ENCODE results near the gene NBL1. TPM values are rescaled to one million over a fixed set of nuclear protein-coding genes. Genes with fewer than 3 reads are reported as not detected.

Gene NBL1
- total and polyA plus RNA-seq, 9 of the 15 experiments (the other 6 are each of a cell fraction or from before 2014, with no cell fraction given), result 0.10 to 3.7 (median 1.8) TPM; not detected in 1

DNA sequence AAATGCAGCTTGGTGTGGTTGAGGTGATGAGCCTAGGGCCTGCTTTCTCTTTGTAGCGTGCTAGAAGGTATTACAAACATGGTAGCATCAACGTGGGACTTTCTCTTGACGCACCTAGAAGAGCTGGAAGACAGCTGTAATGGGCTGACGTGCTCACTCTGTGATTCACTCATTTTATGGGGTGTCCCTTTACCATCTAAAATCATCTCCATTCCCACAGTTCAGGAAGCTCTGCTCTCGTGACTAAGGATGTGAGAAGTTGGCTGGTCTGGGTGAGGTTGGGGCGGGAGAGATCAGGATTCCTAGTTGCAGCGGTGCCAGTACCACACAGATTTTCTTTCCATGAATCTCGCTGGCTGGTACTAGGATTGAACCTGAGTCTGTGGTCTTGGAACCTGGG is 24.8 kb downstream of the NBL1 start:
- Histone ChIP-seq H3K9me1 (ENCODE audit: control insufficient read depth, insufficient read depth, low read length) (no peaks in the 10 kb centered on the region), H4K20me1 (replicated peaks; ENCODE audit: control insufficient read depth, insufficient read depth, low read length) (peaks cover 5% of the 10 kb centered on the region), H3K79me2 (ENCODE audit: control insufficient read depth, insufficient read depth, low read length) (no peaks in the 10 kb centered on the region), H3K9ac (ENCODE audit: insufficient read depth in 1 of 2, low read depth in 2 of 2, low read length in 2 of 2) (no peak overlapping the region), H3K27ac (ENCODE audit: extremely low read depth, low read depth, low read length) (no peak overlapping the region), H3K4me1 (replicated peaks in 1 of 2; ENCODE audit: control insufficient read depth in 2 of 2, insufficient read depth in 2 of 2, low read length in 2 of 2) (peaks cover 0 to 21% of the 10 kb centered on the region in 2 experiments; a peak in 2 of 5 replicates), H3K4me3 (no peak overlapping the region), H3K27me3 (ENCODE audit: control insufficient read depth in 2 of 2, insufficient read depth in 2 of 2, low read length in 2 of 2) (peaks cover 40 to 78% of the 10 kb centered on the region in 2 experiments; a peak in 4 of 5 replicates), H3K9me3 (replicated peaks; ENCODE audit: control insufficient read depth, insufficient read depth, low read depth, low read length) (no peaks in the 10 kb centered on the region), H2AFZ (ENCODE audit: low read depth, low read length) (no peak overlapping the region), H3K36me3 (ENCODE audit: control insufficient read depth, insufficient read depth, low read length) (no peaks in the 10 kb centered on the region), H3K4me2 (ENCODE audit: insufficient read depth, low read length) (no peak overlapping the region)
- FAIRE-seq (no peak), DNase-seq (ENCODE audit: extremely low read depth in 1 of 4, low spot score in 3 of 4) (no peak), ATAC-seq (no peak)
- ChIA-PET CTCF (ENCODE audit: low intra/inter-chr PET ratio) (no interaction called here), POLR2A (interaction anchor here (0.6 to 0.7 kb wide), 2 partner anchors 26 to 1860 kb away, joined by 3 read pairs; no protein-coding TSS in a partner anchor)
- BruUV-seq (replicated peaks), result no TSS peak
- in situ Hi-C loops (cut with MboI), result loop anchor here (25.0 kb wide), 1 partner anchor 1057 kb away; no protein-coding TSS in a partner anchor
- intact Hi-C loops (cut with micrococcal nuclease), result no loop called here
- 2% methylated on average over 8 of the region's 8 CpGs for WGBS (ENCODE audit: insufficient coverage, low coverage, missing lambda C conversion rate)
- TF ChIP-seq HMG20B (CRISPR knock-in tag; IDR thresholded peaks at IDR 0.05) (no peak), HNRNPUL1 (IDR thresholded peaks at IDR 0.05; ENCODE audit: low read length) (no peak), HDAC6 (IDR thresholded peaks at IDR 0.05; ENCODE audit: low read depth, low read length) (no peak), ZNF175 (CRISPR knock-in tag; IDR thresholded peaks at IDR 0.05; ENCODE audit: low read depth) (no peak), ATF1 (CRISPR knock-in tag; IDR thresholded peaks at IDR 0.05) (no peak), ATF1 (tag; IDR thresholded peaks at IDR 0.05) (no peak), ZNF507 (tag; conservative IDR thresholded peaks at IDR 0.05) (no peak), XRCC5 (IDR thresholded peaks at IDR 0.05; ENCODE audit: low read depth, low read length) (no peak)
- TF ChIP-seq, protein P1, sequence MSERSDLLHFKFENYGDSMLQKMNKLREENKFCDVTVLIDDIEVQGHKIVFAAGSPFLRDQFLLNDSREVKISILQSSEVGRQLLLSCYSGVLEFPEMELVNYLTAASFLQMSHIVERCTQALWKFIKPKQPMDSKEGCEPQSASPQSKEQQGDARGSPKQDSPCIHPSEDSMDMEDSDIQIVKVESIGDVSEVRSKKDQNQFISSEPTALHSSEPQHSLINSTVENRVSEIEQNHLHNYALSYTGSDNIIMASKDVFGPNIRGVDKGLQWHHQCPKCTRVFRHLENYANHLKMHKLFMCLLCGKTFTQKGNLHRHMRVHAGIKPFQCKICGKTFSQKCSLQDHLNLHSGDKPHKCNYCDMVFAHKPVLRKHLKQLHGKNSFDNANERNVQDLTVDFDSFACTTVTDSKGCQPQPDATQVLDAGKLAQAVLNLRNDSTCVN (CRISPR knock-in tag; IDR thresholded peaks at IDR 0.05), result no peak
- TF ChIP-seq, protein P2, sequence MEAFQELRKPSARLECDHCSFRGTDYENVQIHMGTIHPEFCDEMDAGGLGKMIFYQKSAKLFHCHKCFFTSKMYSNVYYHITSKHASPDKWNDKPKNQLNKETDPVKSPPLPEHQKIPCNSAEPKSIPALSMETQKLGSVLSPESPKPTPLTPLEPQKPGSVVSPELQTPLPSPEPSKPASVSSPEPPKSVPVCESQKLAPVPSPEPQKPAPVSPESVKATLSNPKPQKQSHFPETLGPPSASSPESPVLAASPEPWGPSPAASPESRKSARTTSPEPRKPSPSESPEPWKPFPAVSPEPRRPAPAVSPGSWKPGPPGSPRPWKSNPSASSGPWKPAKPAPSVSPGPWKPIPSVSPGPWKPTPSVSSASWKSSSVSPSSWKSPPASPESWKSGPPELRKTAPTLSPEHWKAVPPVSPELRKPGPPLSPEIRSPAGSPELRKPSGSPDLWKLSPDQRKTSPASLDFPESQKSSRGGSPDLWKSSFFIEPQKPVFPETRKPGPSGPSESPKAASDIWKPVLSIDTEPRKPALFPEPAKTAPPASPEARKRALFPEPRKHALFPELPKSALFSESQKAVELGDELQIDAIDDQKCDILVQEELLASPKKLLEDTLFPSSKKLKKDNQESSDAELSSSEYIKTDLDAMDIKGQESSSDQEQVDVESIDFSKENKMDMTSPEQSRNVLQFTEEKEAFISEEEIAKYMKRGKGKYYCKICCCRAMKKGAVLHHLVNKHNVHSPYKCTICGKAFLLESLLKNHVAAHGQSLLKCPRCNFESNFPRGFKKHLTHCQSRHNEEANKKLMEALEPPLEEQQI (IDR thresholded peaks at IDR 0.05), result no peak
- TF ChIP-seq, protein P3, sequence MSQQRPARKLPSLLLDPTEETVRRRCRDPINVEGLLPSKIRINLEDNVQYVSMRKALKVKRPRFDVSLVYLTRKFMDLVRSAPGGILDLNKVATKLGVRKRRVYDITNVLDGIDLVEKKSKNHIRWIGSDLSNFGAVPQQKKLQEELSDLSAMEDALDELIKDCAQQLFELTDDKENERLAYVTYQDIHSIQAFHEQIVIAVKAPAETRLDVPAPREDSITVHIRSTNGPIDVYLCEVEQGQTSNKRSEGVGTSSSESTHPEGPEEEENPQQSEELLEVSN (IDR thresholded peaks at IDR 0.05; ENCODE audit: borderline replicate concordance in 1 of 2, extremely low read depth in 1 of 2, insufficient read depth in 1 of 2, insufficient read length in 1 of 2, low read depth in 1 of 2, low read length in 1 of 2, poor library complexity in 1 of 2, severe bottlenecking in 1 of 2), result no peak
- TF ChIP-seq, protein P4, sequence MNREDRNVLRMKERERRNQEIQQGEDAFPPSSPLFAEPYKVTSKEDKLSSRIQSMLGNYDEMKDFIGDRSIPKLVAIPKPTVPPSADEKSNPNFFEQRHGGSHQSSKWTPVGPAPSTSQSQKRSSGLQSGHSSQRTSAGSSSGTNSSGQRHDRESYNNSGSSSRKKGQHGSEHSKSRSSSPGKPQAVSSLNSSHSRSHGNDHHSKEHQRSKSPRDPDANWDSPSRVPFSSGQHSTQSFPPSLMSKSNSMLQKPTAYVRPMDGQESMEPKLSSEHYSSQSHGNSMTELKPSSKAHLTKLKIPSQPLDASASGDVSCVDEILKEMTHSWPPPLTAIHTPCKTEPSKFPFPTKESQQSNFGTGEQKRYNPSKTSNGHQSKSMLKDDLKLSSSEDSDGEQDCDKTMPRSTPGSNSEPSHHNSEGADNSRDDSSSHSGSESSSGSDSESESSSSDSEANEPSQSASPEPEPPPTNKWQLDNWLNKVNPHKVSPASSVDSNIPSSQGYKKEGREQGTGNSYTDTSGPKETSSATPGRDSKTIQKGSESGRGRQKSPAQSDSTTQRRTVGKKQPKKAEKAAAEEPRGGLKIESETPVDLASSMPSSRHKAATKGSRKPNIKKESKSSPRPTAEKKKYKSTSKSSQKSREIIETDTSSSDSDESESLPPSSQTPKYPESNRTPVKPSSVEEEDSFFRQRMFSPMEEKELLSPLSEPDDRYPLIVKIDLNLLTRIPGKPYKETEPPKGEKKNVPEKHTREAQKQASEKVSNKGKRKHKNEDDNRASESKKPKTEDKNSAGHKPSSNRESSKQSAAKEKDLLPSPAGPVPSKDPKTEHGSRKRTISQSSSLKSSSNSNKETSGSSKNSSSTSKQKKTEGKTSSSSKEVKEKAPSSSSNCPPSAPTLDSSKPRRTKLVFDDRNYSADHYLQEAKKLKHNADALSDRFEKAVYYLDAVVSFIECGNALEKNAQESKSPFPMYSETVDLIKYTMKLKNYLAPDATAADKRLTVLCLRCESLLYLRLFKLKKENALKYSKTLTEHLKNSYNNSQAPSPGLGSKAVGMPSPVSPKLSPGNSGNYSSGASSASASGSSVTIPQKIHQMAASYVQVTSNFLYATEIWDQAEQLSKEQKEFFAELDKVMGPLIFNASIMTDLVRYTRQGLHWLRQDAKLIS (CRISPR knock-in tag; IDR thresholded peaks at IDR 0.05), result no peak
- TF ChIP-seq, protein P5, sequence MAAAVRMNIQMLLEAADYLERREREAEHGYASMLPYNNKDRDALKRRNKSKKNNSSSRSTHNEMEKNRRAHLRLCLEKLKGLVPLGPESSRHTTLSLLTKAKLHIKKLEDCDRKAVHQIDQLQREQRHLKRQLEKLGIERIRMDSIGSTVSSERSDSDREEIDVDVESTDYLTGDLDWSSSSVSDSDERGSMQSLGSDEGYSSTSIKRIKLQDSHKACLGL (CRISPR knock-in tag; IDR thresholded peaks at IDR 0.05; ENCODE audit: borderline replicate concordance, poor library complexity, severe bottlenecking), result no peak
